Naive thymus-derived CD8-positive, alpha-beta T cell (primary cell): ENCODE measurements around the gene SORT1. TPM values are rescaled to one million over a fixed set of nuclear protein-coding genes. Genes with fewer than 3 reads are reported as not detected.

Experiments
- ATAC-seq, 2 donors: fragments of 150-1000 bp; cut with Tn5 transposase in 1 of 2; sonication (Bioruptor Pico), chemical (Tn5 transposase) in 1 of 2; 1 replicate in 1 of 2; 2 replicates in 1 of 2; pipeline ENCODE4 v1.10.0; 2021; ENCODE audit warnings: mild to moderate bottlenecking in 2 of 2, moderate library complexity in 2 of 2
- POLR2A ChIA-PET: fragments of 350-600 bp; sonication (Branson Sonifier 250); formaldehyde crosslinking; loops from one replicate; lab custom pipeline; 2021; ENCODE audit warnings: antibody characterized with exemption; lab: Charles Lee
- DNase-seq, 10 donors: peaks; one replicate each; pipeline versions ENCODE4 v3.0.0 to v3.0.0-alpha.2; 2020 to 2022
- H3K27ac Mint-ChIP-seq, 10 donors: one replicate each; pipeline ENCODE4 v1.8.0; 2020 to 2022; ENCODE audit warnings: mild to moderate bottlenecking in 10 of 10, mixed read lengths in 10 of 10, moderate library complexity in 4 of 10, inconsistent platforms in 1 of 10
- H3K27me3 Mint-ChIP-seq, 5 donors: one replicate each; pipeline ENCODE4 v1.8.0; 2021 to 2022; ENCODE audit warnings: mixed read lengths in 5 of 5
- H3K36me3 Mint-ChIP-seq, 3 donors: one replicate each; pipeline ENCODE4 v1.8.0; 2020 to 2022; ENCODE audit warnings: mixed read lengths in 3 of 3, mild to moderate bottlenecking in 2 of 3, inconsistent platforms in 1 of 3
- H3K4me1 Mint-ChIP-seq, 4 donors: one replicate each; pipeline ENCODE4 v1.8.0; 2021 to 2022; ENCODE audit warnings: mixed read lengths in 4 of 4
- H3K4me3 Mint-ChIP-seq, 10 donors: one replicate each; pipeline ENCODE4 v1.8.0; 2020 to 2022; ENCODE audit warnings: mild to moderate bottlenecking in 10 of 10, mixed read lengths in 10 of 10, moderate library complexity in 6 of 10, inconsistent platforms in 1 of 10
- H3K9me3 Mint-ChIP-seq, 9 donors: one replicate each; pipeline ENCODE4 v1.8.0; 2020 to 2022; ENCODE audit warnings: mixed read lengths in 9 of 9, mild to moderate bottlenecking in 3 of 9, inconsistent platforms in 1 of 9, moderate library complexity in 1 of 9
- polyA plus RNA-seq, 3 donors: library from polyadenylated mRNA; unstranded; fragments of 300-500 nt; fragmentation: Illumina TruSeq; gene quantifications; one replicate each; pipeline ENCODE4 v1.2.3, GENCODE V29; 2021
- total RNA-seq, 8 experiments: library from RNA in 2 of 8; stranded (reverse) in 2 of 8; gene quantifications; one replicate each; pipeline ENCODE4 v1.2.3 and lab custom pipeline; 2021 to 2026

Gene SORT1
- total and polyA plus RNA-seq, 5 experiments from 2014 or later: 0.43 to 2.5 (median 1.6) TPM

DNA sequence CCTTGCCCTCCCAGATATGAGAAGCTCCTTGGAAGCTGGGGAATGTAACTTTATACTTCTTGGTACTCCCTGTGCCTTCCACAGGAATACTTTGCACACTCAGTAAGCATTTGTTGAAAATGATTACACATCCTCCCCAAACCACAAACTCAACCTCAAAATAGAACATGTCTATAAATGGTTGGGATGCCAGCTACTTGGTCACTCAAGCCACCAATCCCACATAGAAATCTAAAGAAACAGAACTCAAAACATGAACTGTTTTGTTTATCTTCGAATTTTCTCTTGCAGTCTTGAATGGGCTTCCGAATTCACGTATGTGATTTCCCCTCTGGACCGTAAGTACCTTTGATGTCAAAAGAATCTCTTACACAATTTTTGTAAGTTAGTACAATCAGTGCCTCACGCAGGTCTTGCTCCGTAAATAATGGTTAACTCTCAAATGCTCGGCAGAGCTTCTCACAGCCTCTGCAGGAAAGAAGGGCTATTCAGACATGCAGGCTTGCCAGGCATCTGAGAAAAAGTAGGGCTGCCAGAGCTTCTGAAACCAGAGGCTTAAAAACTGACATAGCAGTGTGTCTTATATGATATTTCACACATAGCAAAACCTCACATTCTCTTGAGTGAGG lies 26.9 kb downstream of the SORT1 start:
- Mint-ChIP-seq H3K27me3 (peaks cover 3 to 18% (median 5%) of the 10 kb centered on the region in 5 donors), H3K27ac (peak overlapping the region in 1 of 10 donors; percentile 56), H3K4me3 (peak overlapping the region in 2 of 10 donors; percentile 1 to 38), H3K36me3 (peaks cover 0 to 6% (median 2%) of the 10 kb centered on the region in 3 donors), H3K9me3 (no peaks in the 10 kb centered on the region), H3K4me1 (peaks cover 4 to 16% (median 10%) of the 10 kb centered on the region in 4 donors)
- no peak for DNase-seq
- no peak for ATAC-seq
- POLR2A ChIA-PET: no interaction called here

DNA sequence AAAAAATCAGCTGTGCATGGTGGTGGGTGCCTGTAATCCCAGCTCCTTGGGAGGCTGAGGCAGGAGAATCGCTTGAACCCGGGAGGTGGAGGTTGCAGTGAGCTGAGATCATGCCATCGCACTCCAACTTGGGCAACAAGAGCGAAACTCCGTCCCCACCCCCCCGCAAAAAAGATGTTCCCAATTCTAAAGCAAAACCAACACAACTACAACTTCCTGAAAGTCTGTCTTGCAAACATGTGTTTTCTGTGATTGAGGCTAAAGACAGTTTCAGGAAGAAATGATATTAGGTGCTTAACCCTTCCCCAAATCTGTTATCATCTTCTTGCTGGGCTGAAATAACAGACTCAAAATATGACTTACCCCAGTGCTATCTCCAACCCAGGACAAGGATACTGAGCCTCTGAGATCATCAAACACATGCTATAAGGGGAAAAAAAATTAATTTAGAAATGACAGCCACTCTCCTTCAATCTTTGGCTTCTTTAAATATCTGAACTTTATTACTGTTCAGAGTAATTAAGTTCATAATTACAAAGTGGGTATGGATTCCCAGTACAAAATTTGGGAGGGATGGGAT lies 28.5 kb downstream of the SORT1 start:
- POLR2A ChIA-PET: no interaction called here
- Mint-ChIP-seq H3K4me3 (no peak overlapping the region), H3K27me3 (peaks cover 4 to 18% (median 7%) of the 10 kb centered on the region in 5 donors), H3K36me3 (peaks cover 0 to 6% (median 4%) of the 10 kb centered on the region in 3 donors), H3K27ac (no peak overlapping the region), H3K4me1 (peaks cover 4 to 16% (median 10%) of the 10 kb centered on the region in 4 donors), H3K9me3 (no peaks in the 10 kb centered on the region)
- ATAC-seq (no peak), DNase-seq (no peak)

- peaks cover 0 to 6% (median 4%) of the 10 kb centered on the region in 3 donors for H3K36me3 Mint-ChIP-seq
- H3K27me3 Mint-ChIP-seq: peaks cover 4 to 18% (median 7%) of the 10 kb centered on the region in 5 donors
- no peaks in the 10 kb centered on the region for H3K9me3 Mint-ChIP-seq
- POLR2A ChIA-PET: no interaction called here
- ATAC-seq: no peak
- no peak overlapping the region for H3K27ac Mint-ChIP-seq
- peaks cover 4 to 16% (median 10%) of the 10 kb centered on the region in 4 donors for H3K4me1 Mint-ChIP-seq
- no peak for DNase-seq
- no peak overlapping the region for H3K4me3 Mint-ChIP-seq
These were observed 29.3 kb downstream of the SORT1 start for GRCh38 chr1:109368464-109368863.

DNA sequence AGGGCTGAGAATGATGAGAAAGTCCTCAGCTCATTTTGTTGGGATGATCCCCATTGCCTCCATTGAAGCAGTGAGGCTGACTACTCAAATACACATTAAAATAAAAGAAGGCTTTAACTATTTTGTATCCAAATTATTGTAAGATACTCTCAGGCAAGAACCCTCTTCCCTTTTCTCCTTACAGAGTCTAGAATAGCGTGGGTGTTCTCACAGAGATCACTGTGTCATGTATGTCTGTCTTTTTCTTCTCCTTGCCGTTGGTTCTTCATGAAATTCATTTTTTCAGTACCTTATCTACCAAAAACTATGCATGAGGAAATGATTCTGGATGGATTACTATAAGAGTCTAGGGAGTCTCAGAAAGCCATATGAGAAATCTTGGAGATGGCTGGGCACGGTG lies 30.1 kb downstream of the SORT1 start:
- Mint-ChIP-seq H3K9me3 (no peaks in the 10 kb centered on the region), H3K4me1 (peaks cover 4 to 13% (median 10%) of the 10 kb centered on the region in 4 donors), H3K4me3 (no peak overlapping the region), H3K27ac (no peak overlapping the region), H3K27me3 (peaks cover 0 to 18% (median 7%) of the 10 kb centered on the region in 5 donors), H3K36me3 (peaks cover 0 to 6% (median 4%) of the 10 kb centered on the region in 3 donors)
- no peak for ATAC-seq
- POLR2A ChIA-PET: no interaction called here
- DNase-seq: no peak

DNA sequence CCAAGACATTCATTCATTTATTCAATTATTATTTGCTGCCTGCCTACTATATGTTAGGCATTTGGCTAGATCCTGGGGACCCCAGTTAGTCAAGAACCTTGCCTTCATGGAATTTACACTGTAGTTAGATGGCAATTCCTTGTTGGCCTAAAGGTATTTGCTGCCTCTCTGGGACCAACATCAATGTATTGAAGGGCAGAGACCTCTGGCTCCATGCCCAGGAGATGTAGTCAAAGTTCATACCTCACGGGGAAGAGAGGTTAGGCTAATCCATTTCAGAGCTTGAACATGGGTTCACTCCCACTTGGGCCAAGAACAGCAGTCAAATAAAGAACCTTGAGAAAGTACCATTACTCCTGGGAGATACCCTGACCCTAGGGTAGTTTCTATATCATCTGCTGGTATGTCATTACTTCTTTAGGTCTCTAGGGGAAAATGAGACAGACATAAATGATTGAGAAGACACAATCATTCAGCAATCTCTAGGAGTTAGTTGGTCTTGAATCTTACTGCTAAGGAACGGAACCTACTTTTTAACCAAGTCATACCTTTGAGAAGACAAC lies 32.0 kb downstream of the SORT1 start:
- no peak for DNase-seq
- peaks cover 0 to 5% (median 4%) of the 10 kb centered on the region in 4 donors for H3K4me1 Mint-ChIP-seq
- H3K4me3 Mint-ChIP-seq: no peak overlapping the region
- no peaks in the 10 kb centered on the region for H3K9me3 Mint-ChIP-seq
- peaks cover 0 to 6% (median 4%) of the 10 kb centered on the region in 3 donors for H3K36me3 Mint-ChIP-seq
- peaks cover 0 to 10% (median 6%) of the 10 kb centered on the region in 5 donors for H3K27me3 Mint-ChIP-seq
- ATAC-seq: no peak
- POLR2A ChIA-PET: no interaction called here
- H3K27ac Mint-ChIP-seq: no peak overlapping the region

- no peak for DNase-seq
- H3K36me3 Mint-ChIP-seq: peaks cover 0 to 4% (median 3%) of the 10 kb centered on the region in 3 donors
- H3K9me3 Mint-ChIP-seq: no peaks in the 10 kb centered on the region
- POLR2A ChIA-PET: no interaction called here
- no peaks in the 10 kb centered on the region for H3K4me1 Mint-ChIP-seq
- peaks cover 0 to 6% (median 1%) of the 10 kb centered on the region in 5 donors for H3K27me3 Mint-ChIP-seq
- no peak overlapping the region for H3K4me3 Mint-ChIP-seq
- ATAC-seq: no peak
- H3K27ac Mint-ChIP-seq: no peak overlapping the region
These were observed 36.1 kb downstream of the SORT1 start for GRCh38 chr1:109361649-109362048.

DNA sequence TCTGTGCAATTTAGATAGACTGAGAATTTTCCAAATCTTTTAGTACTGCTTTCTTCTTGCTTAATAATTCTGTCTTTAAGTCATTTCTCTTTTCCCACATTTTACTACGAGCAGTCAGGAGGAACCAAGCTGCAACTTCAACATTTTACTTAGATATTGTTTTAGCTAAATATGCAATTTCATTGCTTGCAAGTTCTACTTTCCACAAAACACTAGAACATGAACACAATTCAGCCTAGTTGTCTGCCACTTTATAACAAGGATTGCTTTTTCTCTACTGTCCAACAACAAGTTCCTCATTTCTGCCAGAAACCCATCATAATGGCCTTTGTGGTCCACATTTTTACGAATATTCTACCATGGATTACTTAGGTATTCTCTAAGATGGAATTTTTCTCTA lies 36.6 kb downstream of the SORT1 start:
- ATAC-seq: no peak
- POLR2A ChIA-PET: no interaction called here
- Mint-ChIP-seq H3K36me3 (peaks cover 0 to 2% (median 0%) of the 10 kb centered on the region in 3 donors), H3K27ac (no peak overlapping the region), H3K4me1 (no peaks in the 10 kb centered on the region), H3K27me3 (peaks cover 0 to 3% (median 1%) of the 10 kb centered on the region in 5 donors), H3K9me3 (no peaks in the 10 kb centered on the region), H3K4me3 (no peak overlapping the region)
- no peak for DNase-seq

DNA sequence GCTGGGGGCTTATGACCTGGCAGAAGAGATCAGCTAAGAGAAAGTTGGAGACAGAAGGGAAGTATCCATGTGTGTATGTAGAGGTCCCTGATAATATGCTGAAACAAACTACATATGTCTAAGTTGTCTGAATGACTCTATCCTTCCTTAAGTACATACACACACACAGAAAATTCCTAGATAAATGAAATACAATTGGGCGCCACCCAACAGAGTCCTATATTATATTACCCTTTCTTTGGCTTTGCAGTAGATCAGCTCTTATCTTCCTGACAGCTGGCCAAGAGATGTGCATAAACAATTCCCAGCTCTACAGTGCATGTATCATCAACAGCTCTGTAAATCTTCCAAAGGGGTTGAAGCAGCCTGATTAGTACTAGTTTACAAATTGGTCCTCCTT lies 40.1 kb downstream of the SORT1 start:
- DNase-seq (no peak), ATAC-seq (no peak)
- no peaks in the 10 kb centered on the region for H3K36me3 Mint-ChIP-seq
- H3K4me1 Mint-ChIP-seq: no peaks in the 10 kb centered on the region
- no peaks in the 10 kb centered on the region for H3K9me3 Mint-ChIP-seq
- no peak overlapping the region for H3K27ac Mint-ChIP-seq
- POLR2A ChIA-PET: no interaction called here
- H3K27me3 Mint-ChIP-seq: peaks cover 0 to 1% (median 0%) of the 10 kb centered on the region in 5 donors
- H3K4me3 Mint-ChIP-seq: no peak overlapping the region

- no peaks in the 10 kb centered on the region for H3K36me3 Mint-ChIP-seq
- no peaks in the 10 kb centered on the region for H3K4me1 Mint-ChIP-seq
- no peak overlapping the region for H3K27ac Mint-ChIP-seq
- H3K9me3 Mint-ChIP-seq: no peaks in the 10 kb centered on the region
- DNase-seq (no peak), ATAC-seq (no peak)
- POLR2A ChIA-PET: interaction anchor here (0.6 kb wide), 1 partner anchor 115 kb away, joined by 3 read pairs; no protein-coding TSS in a partner anchor
- no peaks in the 10 kb centered on the region for H3K27me3 Mint-ChIP-seq
- no peak overlapping the region for H3K4me3 Mint-ChIP-seq
These were observed 40.8 kb downstream of the SORT1 start for GRCh38 chr1:109356915-109357314.

- Mint-ChIP-seq H3K4me3 (no peak overlapping the region), H3K27ac (no peak overlapping the region), H3K4me1 (no peaks in the 10 kb centered on the region), H3K9me3 (no peaks in the 10 kb centered on the region), H3K36me3 (no peaks in the 10 kb centered on the region), H3K27me3 (no peaks in the 10 kb centered on the region)
- no peak for DNase-seq
- POLR2A ChIA-PET: interaction anchor here (0.6 kb wide), 1 partner anchor 115 kb away, joined by 3 read pairs; no protein-coding TSS in a partner anchor
- ATAC-seq: no peak
These were observed 41.2 kb downstream of the SORT1 start for GRCh38 chr1:109356505-109356904.

- Mint-ChIP-seq H3K4me1 (no peaks in the 10 kb centered on the region), H3K27me3 (no peaks in the 10 kb centered on the region), H3K27ac (no peak overlapping the region), H3K9me3 (no peaks in the 10 kb centered on the region), H3K36me3 (no peaks in the 10 kb centered on the region), H3K4me3 (no peak overlapping the region)
- DNase-seq: no peak
- no peak for ATAC-seq
- POLR2A ChIA-PET: no interaction called here
These were observed 42.8 kb downstream of the SORT1 start for GRCh38 chr1:109354929-109355328.

DNA sequence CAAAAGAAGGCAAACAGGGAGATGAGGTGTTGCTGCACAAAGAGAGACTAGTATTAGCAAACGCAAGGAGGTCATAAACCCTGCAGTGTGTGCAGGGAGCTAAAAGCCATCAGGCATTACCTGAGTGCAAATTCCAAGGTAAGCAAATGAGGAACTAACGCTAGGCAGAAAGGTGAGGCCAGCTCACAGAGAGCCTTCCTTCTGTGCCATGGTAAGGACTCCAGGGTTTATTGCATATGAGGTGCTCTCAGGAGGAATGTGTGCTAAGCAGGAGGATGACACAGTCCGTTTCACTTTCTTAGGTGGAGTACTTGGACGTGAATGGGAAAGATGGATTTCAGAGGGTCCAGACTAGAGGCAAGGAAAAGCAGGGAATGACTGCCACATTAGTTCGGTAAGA lies 46.3 kb downstream of the SORT1 start:
- Mint-ChIP-seq H3K9me3 (no peaks in the 10 kb centered on the region), H3K27ac (no peak overlapping the region), H3K4me1 (no peaks in the 10 kb centered on the region), H3K27me3 (no peaks in the 10 kb centered on the region), H3K36me3 (no peaks in the 10 kb centered on the region), H3K4me3 (no peak overlapping the region)
- DNase-seq (no peak), ATAC-seq (no peak)
- POLR2A ChIA-PET: no interaction called here

- POLR2A ChIA-PET: no interaction called here
These were observed 47.1 kb downstream of the SORT1 start for GRCh38 chr1:109350655-109351054.

More at GRCh38 chr1:109350655-109351054, 47.1 kb downstream of the SORT1 start:
- Mint-ChIP-seq H3K27ac (no peak overlapping the region), H3K9me3 (no peaks in the 10 kb centered on the region), H3K36me3 (no peaks in the 10 kb centered on the region), H3K4me3 (no peak overlapping the region), H3K4me1 (no peaks in the 10 kb centered on the region), H3K27me3 (no peaks in the 10 kb centered on the region)
- DNase-seq: no peak
- ATAC-seq: no peak
